ENCODE results near the gene CPA1.

The CPA1 gene

DNA sequence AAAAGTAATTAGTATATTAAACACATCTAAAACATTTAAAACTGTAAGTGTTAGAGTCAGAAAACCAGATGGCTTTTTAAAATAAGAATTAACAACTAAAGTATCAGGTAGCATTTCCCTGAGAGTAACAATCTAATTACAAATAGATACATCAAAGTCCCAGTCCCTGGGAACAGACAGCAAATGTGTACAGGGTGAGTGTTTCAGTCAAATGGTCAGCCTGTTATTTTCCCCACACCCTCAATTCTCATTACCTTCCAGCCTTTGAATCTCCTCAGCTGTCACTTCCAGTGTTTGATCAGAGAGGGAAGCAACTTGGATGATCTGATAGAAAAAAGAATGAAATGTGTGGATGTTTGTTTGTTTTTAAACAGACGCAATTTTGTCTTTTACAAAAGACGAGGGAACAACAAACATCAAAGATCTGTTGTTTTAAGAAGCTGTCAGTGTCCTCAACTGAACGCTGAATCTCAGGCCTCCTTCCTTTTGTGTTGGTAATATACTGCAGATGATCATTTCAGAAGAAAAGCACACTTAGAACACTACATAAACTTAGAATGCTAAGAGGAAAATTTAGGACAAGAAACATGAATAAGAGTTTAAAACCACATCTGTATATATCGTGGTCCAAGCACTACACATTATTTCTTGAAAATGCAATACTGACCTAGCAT is 30.7 kb downstream of the CPA1 start:
- no peak for DNase-seq (ENCODE audit: low read depth)
- no peak overlapping the region for H3K4me3 ChIP-seq (ENCODE audit: control insufficient read depth, low read depth, low read length)
- TF ChIP-seq, protein P1, sequence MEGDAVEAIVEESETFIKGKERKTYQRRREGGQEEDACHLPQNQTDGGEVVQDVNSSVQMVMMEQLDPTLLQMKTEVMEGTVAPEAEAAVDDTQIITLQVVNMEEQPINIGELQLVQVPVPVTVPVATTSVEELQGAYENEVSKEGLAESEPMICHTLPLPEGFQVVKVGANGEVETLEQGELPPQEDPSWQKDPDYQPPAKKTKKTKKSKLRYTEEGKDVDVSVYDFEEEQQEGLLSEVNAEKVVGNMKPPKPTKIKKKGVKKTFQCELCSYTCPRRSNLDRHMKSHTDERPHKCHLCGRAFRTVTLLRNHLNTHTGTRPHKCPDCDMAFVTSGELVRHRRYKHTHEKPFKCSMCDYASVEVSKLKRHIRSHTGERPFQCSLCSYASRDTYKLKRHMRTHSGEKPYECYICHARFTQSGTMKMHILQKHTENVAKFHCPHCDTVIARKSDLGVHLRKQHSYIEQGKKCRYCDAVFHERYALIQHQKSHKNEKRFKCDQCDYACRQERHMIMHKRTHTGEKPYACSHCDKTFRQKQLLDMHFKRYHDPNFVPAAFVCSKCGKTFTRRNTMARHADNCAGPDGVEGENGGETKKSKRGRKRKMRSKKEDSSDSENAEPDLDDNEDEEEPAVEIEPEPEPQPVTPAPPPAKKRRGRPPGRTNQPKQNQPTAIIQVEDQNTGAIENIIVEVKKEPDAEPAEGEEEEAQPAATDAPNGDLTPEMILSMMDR (IDR thresholded peaks at IDR 0.05; ENCODE audit: control insufficient read depth, insufficient read depth, low read depth, low read length, missing control alignments): no peak

DNA sequence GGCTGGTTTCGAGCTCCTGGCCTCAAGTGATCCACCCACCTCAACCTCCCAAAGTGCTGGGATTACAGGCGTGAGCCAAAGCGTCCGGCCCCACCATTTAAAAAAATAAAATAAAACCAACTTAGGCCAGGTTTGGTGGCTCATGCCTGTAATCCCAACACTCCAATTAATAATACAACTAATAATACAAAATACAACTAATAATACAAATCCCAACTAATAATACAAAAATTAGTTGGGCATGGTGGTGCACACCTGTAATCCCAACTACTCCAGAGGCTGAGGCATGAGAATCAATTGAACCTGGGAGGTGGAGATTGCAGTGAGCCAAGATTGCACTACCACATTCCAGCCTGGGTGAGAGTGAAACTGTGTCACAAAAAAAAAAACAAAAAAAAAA is 32.9 kb downstream of the CPA1 start:
- H3K4me3 ChIP-seq (ENCODE audit: control insufficient read depth, low read depth, low read length): no peak overlapping the region
- no peak for DNase-seq (ENCODE audit: low read depth)
- TF ChIP-seq, protein P1 (IDR thresholded peaks at IDR 0.05; ENCODE audit: control insufficient read depth, insufficient read depth, low read depth, low read length, missing control alignments): no peak

DNA sequence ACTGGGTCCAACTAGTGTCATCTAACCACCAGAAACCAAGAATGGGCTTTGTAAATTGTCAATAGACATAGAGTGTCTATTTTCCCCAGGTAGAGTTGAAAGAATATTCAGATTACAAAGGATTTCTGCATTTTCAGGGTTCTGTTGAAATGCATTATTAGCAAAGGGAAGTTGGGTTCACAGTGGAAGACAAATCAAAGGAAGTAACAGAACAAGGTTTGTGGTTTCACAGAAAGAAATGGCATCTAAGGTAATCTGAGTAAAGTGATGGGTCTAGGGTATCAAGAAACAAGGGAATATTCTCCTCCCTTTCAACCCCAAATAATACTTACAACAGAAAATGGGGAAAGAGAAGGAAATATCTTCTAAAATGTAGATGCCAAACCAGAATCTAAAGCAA is 34.7 kb downstream of the CPA1 start:
- TF ChIP-seq, protein P1 (IDR thresholded peaks at IDR 0.05; ENCODE audit: control insufficient read depth, insufficient read depth, low read depth, low read length, missing control alignments): no peak
- no peak overlapping the region for H3K4me3 ChIP-seq (ENCODE audit: control insufficient read depth, low read depth, low read length)
- no peak for DNase-seq (ENCODE audit: low read depth)

DNA sequence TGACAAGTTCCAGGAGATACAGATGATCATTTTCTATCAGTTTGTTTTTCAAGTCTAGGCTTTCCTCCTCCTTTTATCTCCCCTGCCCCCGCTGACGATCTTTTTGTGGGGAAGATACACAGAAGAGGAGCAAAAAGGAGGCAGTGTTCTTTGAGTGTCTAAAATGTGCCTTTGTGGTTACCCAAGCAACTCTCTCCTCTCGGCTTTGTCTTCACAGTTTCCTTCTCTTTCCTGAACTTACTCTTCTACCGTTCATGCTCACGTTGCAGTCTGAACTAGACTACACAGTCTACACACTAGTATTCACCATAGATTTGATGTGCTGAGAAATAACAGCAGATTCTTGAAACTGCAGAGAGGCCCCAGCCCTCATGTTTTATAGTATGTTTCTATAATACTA is 36.9 kb downstream of the CPA1 start:
- TF ChIP-seq, protein P1 (IDR thresholded peaks at IDR 0.05; ENCODE audit: control insufficient read depth, insufficient read depth, low read depth, low read length, missing control alignments): no peak
- no peak for DNase-seq (ENCODE audit: low read depth)
- H3K4me3 ChIP-seq (ENCODE audit: control insufficient read depth, low read depth, low read length): no peak overlapping the region

DNA sequence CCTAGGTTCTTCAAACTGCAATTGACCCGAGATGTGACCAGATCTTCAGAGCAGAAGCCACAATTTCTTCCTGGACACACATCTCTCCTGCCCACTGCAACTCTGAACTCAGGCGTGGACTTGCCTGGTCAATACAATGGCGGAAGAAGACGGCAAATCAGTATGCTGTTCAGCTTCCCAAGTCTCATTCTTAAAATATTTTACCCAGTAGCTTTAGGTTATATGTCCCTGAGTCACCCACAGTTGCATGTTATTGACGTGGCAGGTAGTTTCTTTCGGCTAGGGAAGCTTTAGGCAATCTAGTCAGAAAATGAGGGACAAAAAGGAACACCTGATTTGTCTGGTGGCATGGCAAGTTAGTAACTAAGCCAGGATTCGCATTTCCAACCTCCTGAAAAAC is 38.0 kb downstream of the CPA1 start:
- DNase-seq (ENCODE audit: low read depth): no peak
- TF ChIP-seq, protein P1 (IDR thresholded peaks at IDR 0.05; ENCODE audit: control insufficient read depth, insufficient read depth, low read depth, low read length, missing control alignments): no peak
- H3K4me3 ChIP-seq (ENCODE audit: control insufficient read depth, low read depth, low read length): no peak overlapping the region

DNA sequence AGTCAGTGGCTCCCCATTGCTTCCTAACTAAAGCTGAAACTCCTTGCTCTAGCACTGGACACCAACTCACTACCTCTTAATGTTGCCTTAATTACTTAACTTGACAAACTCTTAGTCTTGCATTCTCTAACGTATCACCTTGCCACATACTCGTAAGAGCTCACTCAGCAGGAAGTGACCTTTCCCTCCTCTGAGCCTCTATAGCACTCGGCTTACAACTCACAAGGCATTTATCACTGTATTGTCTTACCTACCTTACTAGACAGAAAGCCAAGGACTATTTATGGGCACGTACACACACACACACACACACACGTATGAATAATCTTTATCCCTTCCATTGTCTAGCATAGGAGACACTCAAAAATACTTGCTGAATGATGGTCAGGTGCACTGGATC is 39.4 kb downstream of the CPA1 start:
- DNase-seq (ENCODE audit: low read depth): no peak
- no peak overlapping the region for H3K4me3 ChIP-seq (ENCODE audit: control insufficient read depth, low read depth, low read length)
- TF ChIP-seq, protein P1 (IDR thresholded peaks at IDR 0.05; ENCODE audit: control insufficient read depth, insufficient read depth, low read depth, low read length, missing control alignments): no peak

Measured in AG09309 (cell line).